ENCODE measurements around the gene LSM14A.

The LSM14A gene

GRCh38 chr19:34269968-34270621, 97.8 kb downstream of the LSM14A start:
- no peak for DNase-seq
- no peak overlapping the region for H3K4me3 ChIP-seq (ENCODE audit: low read depth, low read length)
- no peaks in the 10 kb centered on the region for H3K36me3 ChIP-seq
- no peaks in the 10 kb centered on the region for H3K27me3 ChIP-seq
- H3K9me3 ChIP-seq = no peaks in the 10 kb centered on the region
- no peak for TF ChIP-seq CTCF (IDR thresholded peaks at IDR 0.05; ENCODE audit: low read depth, low read length)
- peaks cover 5% of the 10 kb centered on the region for H3K4me1 ChIP-seq

- Histone ChIP-seq H3K4me3 (ENCODE audit: low read depth, low read length) (no peak overlapping the region), H3K27me3 (no peaks in the 10 kb centered on the region), H3K36me3 (no peaks in the 10 kb centered on the region), H3K4me1 (peaks cover 5% of the 10 kb centered on the region), H3K9me3 (no peaks in the 10 kb centered on the region)
- TF ChIP-seq CTCF (IDR thresholded peaks at IDR 0.05; ENCODE audit: low read depth, low read length) = no peak
- DNase-seq = no peak
These were observed 100.8 kb downstream of the LSM14A start for GRCh38 chr19:34273121-34273520.

GRCh38 chr19:34274284-34274826, 102.1 kb downstream of the LSM14A start:
- Histone ChIP-seq H3K36me3 (no peaks in the 10 kb centered on the region), H3K9me3 (no peaks in the 10 kb centered on the region), H3K4me3 (ENCODE audit: low read depth, low read length) (no peak overlapping the region), H3K27me3 (no peaks in the 10 kb centered on the region), H3K4me1 (peaks cover 5% of the 10 kb centered on the region)
- TF ChIP-seq CTCF (IDR thresholded peaks at IDR 0.05; ENCODE audit: low read depth, low read length) = no peak
- no peak for DNase-seq

GRCh38 chr19:34274827-34275625, 102.7 kb downstream of the LSM14A start:
- DNase-seq = no peak
- Histone ChIP-seq H3K36me3 (no peaks in the 10 kb centered on the region), H3K9me3 (no peaks in the 10 kb centered on the region), H3K27me3 (no peaks in the 10 kb centered on the region), H3K4me3 (ENCODE audit: low read depth, low read length) (no peak overlapping the region), H3K4me1 (peaks cover 2% of the 10 kb centered on the region)
- no peak for TF ChIP-seq CTCF (IDR thresholded peaks at IDR 0.05; ENCODE audit: low read depth, low read length)

GRCh38 chr19:34275705-34276104, 103.4 kb downstream of the LSM14A start:
- no peaks in the 10 kb centered on the region for H3K36me3 ChIP-seq
- no peak overlapping the region for H3K4me3 ChIP-seq (ENCODE audit: low read depth, low read length)
- no peaks in the 10 kb centered on the region for H3K27me3 ChIP-seq
- DNase-seq = no peak
- no peaks in the 10 kb centered on the region for H3K4me1 ChIP-seq
- no peaks in the 10 kb centered on the region for H3K9me3 ChIP-seq
- no peak for TF ChIP-seq CTCF (IDR thresholded peaks at IDR 0.05; ENCODE audit: low read depth, low read length)

- H3K4me1 ChIP-seq = no peaks in the 10 kb centered on the region
These were observed 104.3 kb downstream of the LSM14A start for GRCh38 chr19:34276614-34277013.

More at GRCh38 chr19:34276614-34277013, 104.3 kb downstream of the LSM14A start:
- Histone ChIP-seq H3K36me3 (no peaks in the 10 kb centered on the region), H3K4me3 (ENCODE audit: low read depth, low read length) (no peak overlapping the region), H3K9me3 (no peaks in the 10 kb centered on the region), H3K27me3 (no peaks in the 10 kb centered on the region)
- TF ChIP-seq CTCF (IDR thresholded peaks at IDR 0.05; ENCODE audit: low read depth, low read length) = no peak
- DNase-seq = no peak
